ENCODE data around the gene UQCC3. TPM values are rescaled to one million over a fixed set of nuclear protein-coding genes. Genes with fewer than 3 reads are reported as not detected.

Gene UQCC3
- total RNA-seq, 1 experiment from 2014 or later = 23.9 TPM

GRCh38 chr11:62646825-62647608 lies 24.5 kb upstream of the UQCC3 start:
- H3K9me3 Mint-ChIP-seq (ENCODE audit: unreplicated experiment) = no peaks in the 10 kb centered on the region
- TF ChIP-seq CTCF (IDR thresholded peaks at IDR 0.05; ENCODE audit: insufficient read depth in 1 of 2, low read depth in 1 of 2, low read length in 1 of 2, severe bottlenecking in 1 of 2, unreplicated experiment in 1 of 2) = no peak
- DNase-seq = no peak
- peak overlapping the region; percentile 91 for H3K27ac Mint-ChIP-seq (ENCODE audit: unreplicated experiment)
- H3K9me3 ChIP-seq = no peaks in the 10 kb centered on the region
- H3K36me3 Mint-ChIP-seq (ENCODE audit: insufficient read depth, unreplicated experiment) = peaks cover 59% of the 10 kb centered on the region
- H3K27me3 Mint-ChIP-seq (ENCODE audit: insufficient read depth, unreplicated experiment) = no peaks in the 10 kb centered on the region
- no TSS peak for BruUV-seq (replicated peaks)
- no peaks in the 10 kb centered on the region for H3K27me3 ChIP-seq (replicated peaks; ENCODE audit: control insufficient read depth, insufficient read depth, low read length)
- H3K4me1 Mint-ChIP-seq (ENCODE audit: low read depth, unreplicated experiment) = peaks cover under 1% of the 10 kb centered on the region
- POLR2A ChIA-PET = interaction anchor here (0.6 to 4.5 kb wide), 11 partner anchors 18 to 194 kb away, joined by 3 to 43 read pairs (median 4); partner anchors contain the start of genes B3GAT3, C11orf98, CSKMT and LBHD1
- intact Hi-C loops (cut with micrococcal nuclease; ENCODE audit: unreplicated experiment) = loop anchor here (1.0 to 5.0 kb wide), 4 partner anchors 18 to 56 kb away; partner anchors contain the start of genes C11orf98, CSKMT, EML3 and ROM1
- H3K36me3 ChIP-seq (ENCODE audit: control insufficient read depth, insufficient read depth, low read length) = peaks cover 5% of the 10 kb centered on the region
- peak overlapping the region; percentile 91 for H3K4me3 Mint-ChIP-seq (ENCODE audit: unreplicated experiment)
- CTCF ChIA-PET = interaction anchor here (1.6 kb wide), 1 partner anchor 56 kb away, joined by 11 read pairs; the partner anchor contains the start of gene TUT1
- peaks cover 19% of the 10 kb centered on the region for H3K4me1 ChIP-seq
- H3K4me3 ChIP-seq (ENCODE audit: low read depth, low read length) = no peak overlapping the region

GRCh38 chr11:62647609-62648005 lies 23.9 kb upstream of the UQCC3 start:
- no peak for TF ChIP-seq CTCF (IDR thresholded peaks at IDR 0.05; ENCODE audit: insufficient read depth in 1 of 2, low read depth in 1 of 2, low read length in 1 of 2, severe bottlenecking in 1 of 2, unreplicated experiment in 1 of 2)
- no peaks in the 10 kb centered on the region for H3K27me3 Mint-ChIP-seq (ENCODE audit: insufficient read depth, unreplicated experiment)
- H3K4me1 Mint-ChIP-seq (ENCODE audit: low read depth, unreplicated experiment) = peaks cover 6% of the 10 kb centered on the region
- Histone ChIP-seq H3K4me1 (peaks cover 19% of the 10 kb centered on the region), H3K36me3 (ENCODE audit: control insufficient read depth, insufficient read depth, low read length) (peaks cover 5% of the 10 kb centered on the region), H3K4me3 (ENCODE audit: low read depth, low read length) (no peak overlapping the region), H3K9me3 (no peaks in the 10 kb centered on the region), H3K27me3 (replicated peaks; ENCODE audit: control insufficient read depth, insufficient read depth, low read length) (no peaks in the 10 kb centered on the region)
- ChIA-PET POLR2A (interaction anchor here (4.5 kb wide), 1 partner anchor 17 kb away, joined by 43 read pairs; the partner anchor contains the start of genes C11orf98 and CSKMT), CTCF (no interaction called here)
- BruUV-seq (replicated peaks) = no TSS peak
- peak overlapping the region; percentile 39 for H3K27ac Mint-ChIP-seq (ENCODE audit: unreplicated experiment)
- no peak overlapping the region for H3K4me3 Mint-ChIP-seq (ENCODE audit: unreplicated experiment)
- no peak for DNase-seq
- H3K36me3 Mint-ChIP-seq (ENCODE audit: insufficient read depth, unreplicated experiment) = peaks cover 59% of the 10 kb centered on the region
- intact Hi-C loops (cut with micrococcal nuclease; ENCODE audit: unreplicated experiment) = loop anchor here (2.0 to 5.0 kb wide), 3 partner anchors 17 to 57 kb away; partner anchors contain the start of genes C11orf98, CSKMT, EML3 and ROM1
- H3K9me3 Mint-ChIP-seq (ENCODE audit: unreplicated experiment) = no peaks in the 10 kb centered on the region

- CTCF ChIA-PET = no interaction called here
- DNase-seq = no peak
- Histone ChIP-seq H3K4me1 (peaks cover 19% of the 10 kb centered on the region), H3K27me3 (replicated peaks; ENCODE audit: control insufficient read depth, insufficient read depth, low read length) (no peaks in the 10 kb centered on the region), H3K36me3 (ENCODE audit: control insufficient read depth, insufficient read depth, low read length) (peaks cover 5% of the 10 kb centered on the region; the same call in 1 of the 2 replicates), H3K4me3 (ENCODE audit: low read depth, low read length) (no peak overlapping the region), H3K9me3 (no peaks in the 10 kb centered on the region)
- no TSS peak for BruUV-seq (replicated peaks)
- POLR2A ChIA-PET = interaction anchor here (0.6 to 4.5 kb wide), 2 partner anchors 17 to 75 kb away, joined by 3 to 43 read pairs; partner anchors contain the start of genes C11orf98, CSKMT and EEF1G
- no peak overlapping the region for H3K4me3 Mint-ChIP-seq (ENCODE audit: unreplicated experiment)
- H3K4me1 Mint-ChIP-seq (ENCODE audit: low read depth, unreplicated experiment) = peaks cover 7% of the 10 kb centered on the region
- H3K36me3 Mint-ChIP-seq (ENCODE audit: insufficient read depth, unreplicated experiment) = peaks cover 61% of the 10 kb centered on the region
- no peaks in the 10 kb centered on the region for H3K27me3 Mint-ChIP-seq (ENCODE audit: insufficient read depth, unreplicated experiment)
- intact Hi-C loops (cut with micrococcal nuclease; ENCODE audit: unreplicated experiment) = loop anchor here (5.0 kb wide), 1 partner anchor 36 kb away; the partner anchor contains the start of genes EML3 and ROM1
- H3K27ac Mint-ChIP-seq (ENCODE audit: unreplicated experiment) = no peak overlapping the region
- no peaks in the 10 kb centered on the region for H3K9me3 Mint-ChIP-seq (ENCODE audit: unreplicated experiment)
- no peak for TF ChIP-seq CTCF (IDR thresholded peaks at IDR 0.05; ENCODE audit: insufficient read depth in 1 of 2, low read depth in 1 of 2, low read length in 1 of 2, severe bottlenecking in 1 of 2, unreplicated experiment in 1 of 2)
These were observed 23.1 kb upstream of the UQCC3 start for GRCh38 chr11:62648185-62648966.
